WTC11 (cell line): ENCODE measurements around the gene FER. TPM values are rescaled to one million over a fixed set of nuclear protein-coding genes. Genes with fewer than 3 reads are reported as not detected.
"Not testable (repeated sequence)": the region's sequence is repeated elsewhere in the genome, so short reads cannot be mapped to it uniquely, and the experiment has no call there.

ENCODE experiments used
- ATAC-seq: fragments of 200-7000 bp; cut with Tn5 transposase; 2 replicates; pipeline ENCODE4 v1.10.0; 2021; ENCODE audit warnings: mild to moderate bottlenecking, moderate library complexity
- CTCF ChIA-PET: fragments of 300-600 bp; sonication (Branson Sonifier 250); formaldehyde crosslinking; loops from one replicate; lab custom pipeline; 2021; ENCODE audit warnings: antibody characterized with exemption; lab: Charles Lee
- POLR2A ChIA-PET: fragments of 350-600 bp; sonication (Branson Sonifier 250); formaldehyde crosslinking; loops from one replicate; lab custom pipeline; 2021; ENCODE audit warnings: antibody characterized with exemption; lab: Charles Lee
- DNase-seq: peaks from one replicate; pipeline ENCODE4 v3.0.0; 2021; ENCODE audit warnings: low spot score
- H3K27ac Mint-ChIP-seq: 2 replicates; pipeline ENCODE4 v1.8.0; 2021; ENCODE audit warnings: mixed read lengths
- H3K27me3 Mint-ChIP-seq: 2 replicates; pipeline ENCODE4 v1.8.0; 2021; ENCODE audit warnings: low read depth, mild to moderate bottlenecking, moderate library complexity, mixed read lengths
- H3K36me3 Mint-ChIP-seq: 2 replicates; pipeline ENCODE4 v1.8.0; 2021; ENCODE audit warnings: mixed read lengths
- H3K4me1 Mint-ChIP-seq: 2 replicates; pipeline ENCODE4 v1.8.0; 2022; ENCODE audit warnings: mixed read lengths
- H3K4me3 Mint-ChIP-seq: 2 replicates; pipeline ENCODE4 v1.8.0; 2021; ENCODE audit warnings: mild to moderate bottlenecking, moderate library complexity, mixed read lengths
- H3K9me3 Mint-ChIP-seq: 2 replicates; pipeline ENCODE4 v1.8.0; 2021; ENCODE audit warnings: mixed read lengths
- E2F5 ChIP-seq: sonication (generic); formaldehyde crosslinking; IDR thresholded peaks from 2 replicates; pipeline ENCODE4 v1.8.1; 2022; ENCODE audit warnings: mild to moderate bottlenecking, moderate library complexity, missing genetic modification reagents
- ESRRA ChIP-seq: sonication (generic); formaldehyde crosslinking; IDR thresholded peaks from 2 replicates; pipeline ENCODE4 v1.8.1; 2022; ENCODE audit warnings: mild to moderate bottlenecking, missing genetic modification reagents, borderline replicate concordance
- NFE2L1 ChIP-seq: sonication (generic); formaldehyde crosslinking; IDR thresholded peaks from 2 replicates; pipeline ENCODE4 v1.8.1; 2023; ENCODE audit warnings: missing genetic modification reagents
- NR2C2 ChIP-seq: sonication (generic); formaldehyde crosslinking; IDR thresholded peaks from 2 replicates; pipeline ENCODE4 v1.8.0; 2022; ENCODE audit warnings: mild to moderate bottlenecking, missing genetic modification reagents
- RELA ChIP-seq: sonication (generic); formaldehyde crosslinking; IDR thresholded peaks from 2 replicates; pipeline ENCODE4 v1.8.1; 2022; ENCODE audit warnings: missing genetic modification reagents, mild to moderate bottlenecking, borderline replicate concordance
- SMAD3 ChIP-seq: sonication (generic); formaldehyde crosslinking; IDR thresholded peaks from 2 replicates; pipeline ENCODE4 v1.8.0; 2022; ENCODE audit warnings: missing genetic modification reagents, mild to moderate bottlenecking, borderline replicate concordance
- TCF7 ChIP-seq: sonication (generic); formaldehyde crosslinking; IDR thresholded peaks from 2 replicates; pipeline ENCODE4 v1.8.0; 2022; ENCODE audit warnings: mild to moderate bottlenecking, low read depth, missing genetic modification reagents, moderate library complexity
- TEAD4 ChIP-seq: sonication (generic); formaldehyde crosslinking; IDR thresholded peaks from 2 replicates; pipeline ENCODE4 v1.8.0; 2022; ENCODE audit warnings: mild to moderate bottlenecking, missing genetic modification reagents
- ZNF263 ChIP-seq: sonication (generic); formaldehyde crosslinking; IDR thresholded peaks from 2 replicates; pipeline ENCODE4 v1.8.1; 2022; ENCODE audit warnings: low read depth, mild to moderate bottlenecking, moderate library complexity, missing genetic modification reagents
- ZNF281 ChIP-seq: sonication (generic); formaldehyde crosslinking; IDR thresholded peaks from 2 replicates; pipeline ENCODE4 v1.8.0; 2023; ENCODE audit warnings: mild to moderate bottlenecking, missing genetic modification reagents
- total RNA-seq: library from RNA; stranded (reverse); gene quantifications from 3 replicates; pipeline ENCODE4 v1.2.3, GENCODE V29; 2021
- TF ChIP-seq, protein P1 (sequence below): fragments of 250-450 bp; sonication (Bioruptor Pico); IDR thresholded peaks from 2 replicates; pipeline ENCODE4 v1.9.0; 2021; ENCODE audit warnings: mild to moderate bottlenecking

The FER gene
- total RNA-seq, 1 experiment from 2014 or later = 13.8 TPM

DNA sequence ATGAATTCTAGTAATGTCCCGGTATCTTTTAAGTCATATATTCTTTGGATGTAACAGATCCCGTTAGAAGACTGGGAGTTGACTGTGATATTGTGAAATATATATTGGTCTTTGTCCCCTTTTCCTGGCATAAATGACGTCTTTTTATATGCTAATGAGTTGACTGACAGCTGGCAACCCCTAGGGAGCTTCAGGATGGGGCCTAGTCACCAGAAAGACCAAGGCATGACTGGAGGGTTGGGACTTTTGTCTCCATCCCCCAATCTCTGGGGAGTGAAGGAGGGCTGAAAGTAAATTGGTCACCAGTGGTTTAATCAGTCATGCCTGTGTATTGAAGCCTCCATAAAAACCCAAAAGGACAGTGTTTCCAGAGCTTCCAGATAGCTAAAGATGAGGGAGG lies 420.5 kb downstream of the FER start (continued):
- no peak for TF ChIP-seq ZNF281 (CRISPR knock-in tag)

DNA sequence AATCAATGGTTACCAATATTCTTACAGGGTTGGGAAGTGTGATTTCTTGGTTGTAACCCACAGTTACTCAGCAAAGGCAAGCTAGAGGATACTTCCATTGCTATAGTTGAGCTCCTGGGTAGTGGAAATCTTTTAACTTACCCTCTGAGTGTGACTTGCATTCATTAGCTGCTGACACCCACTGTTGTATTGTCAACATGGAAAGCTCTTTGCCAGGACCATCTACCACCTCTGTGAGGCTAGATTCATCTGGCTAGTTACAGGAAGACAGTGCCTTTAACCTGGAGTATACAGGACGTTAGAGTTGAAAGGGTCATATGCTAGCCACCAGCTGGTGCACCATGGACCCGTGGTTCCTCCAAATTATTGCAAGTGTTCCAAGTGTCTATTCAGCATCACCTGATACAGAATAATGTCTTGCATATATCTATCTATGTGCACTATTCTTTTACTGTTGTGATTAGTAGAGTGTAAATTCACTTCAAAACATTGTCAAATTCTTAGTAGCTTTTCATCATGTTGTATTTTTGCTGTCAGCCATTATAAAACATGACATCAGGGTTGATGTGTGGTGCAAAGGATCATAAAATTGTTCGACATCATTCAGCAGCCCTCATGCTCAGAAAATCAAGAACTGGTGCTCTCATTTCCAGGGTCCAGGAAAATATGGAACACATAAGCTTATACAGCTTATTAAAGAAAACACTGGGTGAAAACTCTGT lies 423.1 kb downstream of the FER start:
- Mint-ChIP-seq H3K9me3 (peaks cover 10% of the 10 kb centered on the region), H3K27ac (no peak overlapping the region), H3K36me3 (no peaks in the 10 kb centered on the region), H3K4me3 (no peak overlapping the region), H3K27me3 (no peaks in the 10 kb centered on the region), H3K4me1 (peaks cover 51% of the 10 kb centered on the region)
- POLR2A ChIA-PET = no interaction called here
- CTCF ChIA-PET = interaction anchor here (0.9 to 1.0 kb wide), 2 partner anchors 22 to 298 kb away, joined by 3 read pairs; no protein-coding TSS in a partner anchor
- ATAC-seq (peak; percentile 84), DNase-seq (no peak)
- TF ChIP-seq NR2C2 (CRISPR knock-in tag) (no peak), TCF7 (CRISPR knock-in tag) (no peak), TEAD4 (no peak), ZNF281 (CRISPR knock-in tag) (no peak), ESRRA (CRISPR knock-in tag) (no peak), ZNF263 (CRISPR knock-in tag) (no peak), SMAD3 (CRISPR knock-in tag) (no peak), RELA (no peak), NFE2L1 (no peak), E2F5 (CRISPR knock-in tag) (no peak)
- TF ChIP-seq, protein P1, sequence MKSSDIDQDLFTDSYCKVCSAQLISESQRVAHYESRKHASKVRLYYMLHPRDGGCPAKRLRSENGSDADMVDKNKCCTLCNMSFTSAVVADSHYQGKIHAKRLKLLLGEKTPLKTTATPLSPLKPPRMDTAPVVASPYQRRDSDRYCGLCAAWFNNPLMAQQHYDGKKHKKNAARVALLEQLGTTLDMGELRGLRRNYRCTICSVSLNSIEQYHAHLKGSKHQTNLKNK (CRISPR knock-in tag) = no peak

DNA sequence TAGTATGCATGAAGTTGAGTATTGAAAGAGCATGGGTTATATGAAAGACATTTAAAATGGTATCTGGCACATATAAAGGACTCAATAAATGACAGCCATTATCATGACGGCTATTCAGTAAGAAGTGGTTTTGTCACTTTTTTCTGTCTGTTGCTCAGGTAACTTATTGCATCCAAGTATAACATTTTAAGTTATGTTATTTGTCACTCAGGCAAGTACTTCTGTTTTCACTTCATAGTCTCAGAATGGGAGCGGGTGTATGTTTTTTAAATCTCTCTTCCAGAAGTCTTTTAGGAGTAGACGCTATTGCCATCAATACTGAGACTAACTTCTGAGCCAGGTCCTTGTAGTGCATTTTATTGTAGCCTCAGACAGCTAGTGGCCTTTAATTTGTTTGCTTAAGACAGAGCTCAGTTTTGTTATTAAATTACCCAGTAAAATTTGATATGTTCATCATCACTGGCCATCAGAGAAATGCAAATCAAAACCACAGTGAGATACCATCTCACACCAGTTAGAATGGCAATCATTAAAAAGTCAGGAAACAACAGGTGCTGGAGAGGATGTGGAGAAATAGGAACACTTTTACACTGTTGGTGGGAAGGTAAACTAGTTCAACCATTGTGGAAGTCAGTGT lies 423.9 kb downstream of the FER start:
- Mint-ChIP-seq H3K9me3 (peaks cover 10% of the 10 kb centered on the region), H3K4me1 (peaks cover 52% of the 10 kb centered on the region)
- POLR2A ChIA-PET, H3K27ac Mint-ChIP-seq, CTCF ChIA-PET, H3K27me3 Mint-ChIP-seq, H3K36me3 Mint-ChIP-seq, H3K4me3 Mint-ChIP-seq, ATAC-seq, DNase-seq: not testable (repeated sequence)
